ENCODE data around the gene DNAL4.

The DNAL4 gene

GRCh38 chr22:38832005-38832978, 38.3 kb upstream of the DNAL4 start:
- no peak overlapping the region for H3K4me3 ChIP-seq (ENCODE audit: low read length)
- no peak for DNase-seq (ENCODE audit: low read depth)
- TF ChIP-seq CTCF (IDR thresholded peaks at IDR 0.05; ENCODE audit: insufficient read depth, low read depth, low read length, missing control alignments): no peak

- no peak overlapping the region for H3K4me3 ChIP-seq (ENCODE audit: low read length)
- DNase-seq (ENCODE audit: low read depth): peak; percentile 74
- TF ChIP-seq CTCF (IDR thresholded peaks at IDR 0.05; ENCODE audit: insufficient read depth, low read depth, low read length, missing control alignments): no peak
Observed at GRCh38 chr22:38831166-38831945, 37.4 kb upstream of the DNAL4 start.

DNA sequence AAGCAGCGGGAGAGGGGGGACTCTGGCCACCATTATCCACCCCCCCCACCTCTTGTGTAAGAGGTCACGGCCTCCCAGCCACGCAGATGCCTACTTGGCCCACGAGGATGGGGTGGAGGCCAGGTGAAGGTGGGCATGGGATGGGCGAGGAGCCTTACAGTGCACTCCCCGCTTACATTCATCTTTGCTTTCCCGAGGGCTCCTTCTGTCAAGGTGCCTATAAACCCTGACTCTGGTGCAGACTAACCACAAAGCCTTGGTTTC, 36.8 kb upstream of the DNAL4 start:
- no peak for TF ChIP-seq CTCF (IDR thresholded peaks at IDR 0.05; ENCODE audit: insufficient read depth, low read depth, low read length, missing control alignments)
- DNase-seq (ENCODE audit: low read depth): no peak
- H3K4me3 ChIP-seq (ENCODE audit: low read length): no peak overlapping the region

DNA sequence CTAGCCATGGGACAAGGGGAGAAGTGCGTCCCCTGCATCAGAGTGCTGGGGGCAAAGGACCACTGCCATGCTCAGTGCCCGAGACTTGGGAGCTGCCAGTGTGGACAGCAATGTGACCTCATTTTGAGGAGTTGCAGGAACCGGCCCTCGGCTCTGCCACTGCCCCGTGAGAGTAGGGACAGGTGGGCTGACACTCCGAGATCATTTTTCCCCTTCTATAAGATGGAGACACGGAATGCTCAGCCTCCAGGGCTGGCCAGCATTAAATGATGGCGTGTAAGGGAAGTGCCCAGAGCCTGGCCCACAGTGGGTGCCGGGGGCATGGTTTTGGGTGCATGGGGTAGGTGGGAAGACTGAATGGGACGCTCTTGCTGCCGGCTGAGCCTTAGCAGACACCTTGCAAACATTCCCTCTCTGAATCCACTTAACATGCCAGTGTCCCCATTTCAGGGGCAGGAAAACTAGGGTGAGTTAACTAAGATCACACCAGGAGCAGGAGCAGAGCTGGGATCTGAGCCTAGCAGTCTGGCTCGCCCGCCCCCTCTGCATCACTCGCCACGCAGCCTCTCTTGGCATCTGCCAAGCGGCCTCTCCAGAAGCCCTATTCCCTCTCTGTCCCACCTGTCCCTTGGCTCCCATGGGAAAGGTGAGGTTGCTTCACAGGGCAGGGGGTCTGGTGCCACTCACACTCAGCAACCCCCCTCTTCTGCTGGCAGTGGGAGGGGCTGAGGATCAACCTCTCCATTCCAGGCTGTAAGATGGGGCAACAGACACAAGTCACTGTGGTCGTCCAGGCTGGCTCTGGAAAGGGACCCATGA, 36.3 kb upstream of the DNAL4 start:
- no peak for TF ChIP-seq CTCF (IDR thresholded peaks at IDR 0.05; ENCODE audit: insufficient read depth, low read depth, low read length, missing control alignments)
- no peak overlapping the region for H3K4me3 ChIP-seq (ENCODE audit: low read length)
- no peak for DNase-seq (ENCODE audit: low read depth)

DNA sequence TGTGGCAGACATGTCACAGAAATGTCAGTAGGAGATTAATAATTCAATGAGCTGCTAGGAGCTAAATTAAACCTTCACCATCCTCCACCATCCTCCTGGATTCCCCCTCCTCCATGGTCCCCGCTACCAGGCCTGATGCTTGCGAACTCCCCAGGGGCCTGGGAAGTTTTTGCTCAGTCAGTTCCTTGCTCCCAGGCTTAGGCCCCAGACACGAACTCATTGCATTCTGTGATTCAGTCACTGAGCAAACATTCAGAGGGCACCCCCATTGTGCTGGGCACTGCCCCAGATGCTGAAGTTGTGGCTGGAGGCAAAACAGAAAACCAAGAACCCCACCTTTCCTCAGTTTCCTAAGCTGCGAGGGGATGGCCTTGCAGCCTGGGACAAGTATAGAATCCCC, 35.5 kb upstream of the DNAL4 start:
- no peak overlapping the region for H3K4me3 ChIP-seq (ENCODE audit: low read length)
- DNase-seq (ENCODE audit: low read depth): no peak
- no peak for TF ChIP-seq CTCF (IDR thresholded peaks at IDR 0.05; ENCODE audit: insufficient read depth, low read depth, low read length, missing control alignments)

- no peak for DNase-seq (ENCODE audit: low read depth)
- no peak for TF ChIP-seq CTCF (IDR thresholded peaks at IDR 0.05; ENCODE audit: insufficient read depth, low read depth, low read length, missing control alignments)
- no peak overlapping the region for H3K4me3 ChIP-seq (ENCODE audit: low read length)
Observed at GRCh38 chr22:38828616-38829205, 34.8 kb upstream of the DNAL4 start.
